Activated T-helper 9 cell treated with anti-CD3 and anti-CD28 coated beads, Interleukin-2, amount 50 U/mL, for 16 hours (primary cell): ENCODE data around the gene TMED1.
A peak's percentile ranks its signal among the peaks of the same experiment; 100 is the strongest.

Experiments
- DNase-seq: peaks from one replicate; pipeline ENCODE4 v3.0.0-alpha.2; 2020; ENCODE audit warnings: low read depth

Gene TMED1

GRCh38 chr19:10809651-10810285 lies 26.2 kb downstream of the TMED1 start:
- no peak for DNase-seq

GRCh38 chr19:10808937-10809649 lies 26.9 kb downstream of the TMED1 start:
- no peak for DNase-seq

DNA sequence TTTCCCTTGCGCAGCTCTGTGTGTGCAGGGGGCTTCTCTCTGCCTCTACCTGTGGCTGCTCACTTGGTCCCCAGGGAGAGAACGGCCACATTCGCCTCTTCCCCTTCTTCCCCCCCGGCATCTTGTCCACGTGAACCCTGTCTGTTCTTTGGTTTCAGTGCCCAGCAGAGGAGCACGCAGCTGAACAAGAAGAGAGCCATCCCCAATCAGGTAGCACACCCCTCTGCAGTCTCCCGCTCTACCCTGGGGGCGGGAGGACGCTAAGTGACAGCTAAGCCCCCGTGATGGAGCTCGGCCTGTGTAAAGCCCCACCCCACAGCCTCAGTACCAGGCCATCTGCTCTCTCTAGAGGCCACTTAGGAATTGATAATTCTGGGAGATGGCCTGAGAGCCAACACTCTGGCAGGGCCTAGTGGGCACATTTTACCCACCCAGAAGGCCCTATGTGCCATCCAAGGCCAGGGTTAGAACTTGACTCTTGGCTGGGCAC lies 30.2 kb downstream of the TMED1 start:
- no peak for DNase-seq

DNA sequence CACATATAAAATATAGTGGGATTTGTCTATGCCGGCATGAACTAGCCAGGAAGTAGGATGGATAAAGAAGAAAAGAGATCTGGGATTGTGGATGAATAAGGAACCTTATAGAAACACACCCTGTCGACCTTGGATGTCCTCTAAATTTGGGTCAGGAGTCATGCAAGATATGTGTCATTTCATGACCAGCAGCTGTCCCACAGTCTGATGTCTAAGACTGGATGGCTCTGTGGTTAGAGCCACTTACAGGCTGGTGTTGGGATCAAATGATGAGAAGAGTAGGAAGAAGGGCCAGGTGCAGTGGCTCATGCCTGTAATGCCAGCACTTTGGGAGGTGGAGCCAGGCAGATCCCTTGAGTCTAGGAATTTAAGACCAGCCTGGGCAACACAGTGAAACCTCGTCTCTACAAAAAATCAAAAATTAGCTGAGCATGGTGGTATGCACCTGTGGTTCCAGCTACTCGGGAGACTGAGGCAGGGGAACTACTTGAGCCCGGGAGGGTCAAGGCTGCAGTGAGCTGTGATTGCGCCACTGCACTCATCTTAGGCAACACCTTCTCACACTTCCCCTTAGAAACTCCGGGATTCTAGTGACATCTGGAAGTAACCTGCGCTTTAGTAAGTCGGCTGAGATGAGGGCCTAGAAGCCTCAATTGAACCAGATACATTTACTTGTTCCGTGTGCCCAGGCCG lies 30.8 kb downstream of the TMED1 start:
- no peak for DNase-seq

GRCh38 chr19:10803252-10803651 lies 32.8 kb downstream of the TMED1 start:
- no peak for DNase-seq

- no peak for DNase-seq
Measured at GRCh38 chr19:10802479-10802878, 33.5 kb downstream of the TMED1 start.

GRCh38 chr19:10800488-10800887 lies 35.5 kb downstream of the TMED1 start:
- DNase-seq: no peak

DNA sequence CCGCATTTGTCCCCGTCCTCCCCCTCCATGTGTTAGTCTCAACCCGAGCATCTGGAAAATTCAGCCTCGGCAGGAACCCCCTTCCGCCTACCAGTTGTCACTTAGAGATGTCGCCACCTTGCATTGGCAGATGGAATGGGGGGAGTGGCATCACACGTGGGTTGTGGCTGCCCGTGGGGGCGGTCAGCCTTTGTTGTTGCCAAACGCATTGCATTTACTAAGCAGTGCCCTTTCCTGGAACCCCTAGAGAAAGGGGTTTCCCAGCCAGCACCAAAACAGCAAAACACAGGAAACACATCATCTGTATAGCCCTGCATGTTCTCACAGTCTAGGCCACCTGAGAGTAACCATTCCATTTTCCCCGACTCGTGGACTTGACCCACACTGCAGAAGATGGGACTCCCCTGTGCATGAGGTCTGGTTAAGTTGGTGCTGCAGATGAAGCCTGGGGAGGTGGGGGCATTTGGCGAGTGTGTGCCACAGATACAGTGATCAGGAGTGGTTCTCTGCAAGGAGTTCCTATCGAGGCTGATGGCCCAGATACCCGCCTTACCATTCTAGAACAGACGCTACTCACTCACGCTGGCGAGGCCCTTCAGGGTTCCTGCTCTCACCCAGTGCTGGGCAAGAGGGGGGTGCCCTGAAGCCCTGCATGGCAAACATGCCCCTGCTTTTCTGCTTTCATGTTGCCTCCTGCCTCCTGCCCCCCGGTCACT lies 38.3 kb downstream of the TMED1 start:
- peak; percentile 84 for DNase-seq

DNA sequence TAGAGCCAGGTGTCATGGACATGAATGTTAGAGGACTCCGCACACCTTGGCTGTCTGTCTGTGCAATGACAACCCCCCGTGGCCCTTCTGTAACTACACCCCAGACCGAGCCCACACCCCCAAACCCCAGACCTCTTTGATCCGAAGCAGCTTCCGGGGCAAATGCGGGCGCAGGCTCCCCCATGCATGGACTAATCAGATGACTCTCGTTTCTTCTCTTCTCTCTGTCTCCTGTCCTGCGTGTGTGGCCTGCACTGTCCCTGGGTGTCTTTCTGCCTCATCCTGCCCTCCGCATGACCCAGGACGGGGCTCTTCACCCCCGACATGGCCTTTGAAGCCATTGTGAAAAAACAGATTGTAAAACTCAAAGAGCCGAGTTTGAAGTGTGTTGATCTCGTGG lies 38.9 kb downstream of the TMED1 start:
- peak; percentile 26 for DNase-seq

GRCh38 chr19:10796653-10797052 lies 39.4 kb downstream of the TMED1 start:
- no peak for DNase-seq

- DNase-seq: no peak
Measured at GRCh38 chr19:10789866-10790265, 46.1 kb downstream of the TMED1 start.

DNA sequence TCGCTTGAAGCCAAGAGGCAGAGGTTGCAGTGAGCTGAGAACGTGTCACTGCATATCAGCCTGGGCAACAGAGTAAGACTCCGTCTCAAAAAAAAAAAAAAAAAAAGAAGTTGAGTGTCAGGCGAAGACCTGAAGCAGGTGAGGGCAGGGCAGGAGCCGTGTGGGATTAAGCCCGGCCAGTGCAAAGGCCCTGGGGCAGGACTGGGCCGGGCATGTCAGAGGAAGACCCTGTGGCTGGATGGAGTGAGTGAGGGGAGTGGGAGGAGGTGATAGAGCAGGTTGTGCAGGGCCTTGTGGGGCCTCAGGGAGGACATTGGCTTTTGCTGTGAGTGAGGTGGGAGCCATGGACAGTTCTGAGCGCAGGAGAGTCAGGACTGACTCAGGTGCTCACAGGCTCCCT lies 47.9 kb downstream of the TMED1 start:
- no peak for DNase-seq

DNA sequence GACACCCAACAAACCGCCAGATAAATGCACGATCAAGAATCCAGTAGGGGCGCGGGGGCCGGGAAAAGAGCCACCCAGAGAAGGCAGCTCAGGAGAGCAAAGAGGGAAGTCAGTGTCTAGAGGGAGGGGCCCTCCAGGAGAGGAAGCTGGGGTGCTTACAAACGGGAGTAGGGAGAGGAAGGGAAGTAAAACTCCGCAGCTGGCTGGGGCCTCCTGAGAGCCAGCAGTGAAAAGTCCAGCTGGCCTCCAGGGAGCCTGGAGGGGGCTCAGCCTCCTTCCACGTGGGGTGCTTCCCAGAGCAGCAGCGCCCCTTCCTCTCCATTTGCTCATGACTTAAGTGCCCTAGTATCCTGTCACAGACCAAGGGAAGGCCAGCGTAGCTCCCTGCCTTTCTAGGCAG lies 51.8 kb downstream of the TMED1 start:
- no peak for DNase-seq

DNA sequence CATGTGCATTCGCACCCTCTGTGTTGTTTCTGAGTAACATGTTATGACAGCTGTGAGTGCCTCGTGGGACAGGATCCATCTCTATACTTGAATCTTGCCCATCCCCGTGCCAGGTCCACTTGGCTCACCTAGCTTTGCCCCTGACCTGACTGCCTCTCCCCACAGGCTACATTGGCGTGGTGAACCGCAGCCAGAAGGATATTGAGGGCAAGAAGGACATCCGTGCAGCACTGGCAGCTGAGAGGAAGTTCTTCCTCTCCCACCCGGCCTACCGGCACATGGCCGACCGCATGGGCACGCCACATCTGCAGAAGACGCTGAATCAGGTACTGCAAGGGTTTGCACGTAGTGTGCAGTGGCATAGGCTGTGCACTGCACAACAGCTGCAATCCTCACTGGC lies 53.2 kb downstream of the TMED1 start:
- DNase-seq: no peak
